GM19324 (cell line): ENCODE results near the gene RUNX3.

Source experiments
- ATAC-seq: cut with Tn5 transposase; IDR thresholded peaks from one replicate; pipeline ENCODE4 v1.9.1; 2021; ENCODE audit warnings: mild to moderate bottlenecking, moderate library complexity; ENCODE audit not compliant: unreplicated experiment, low FRiP score

The RUNX3 gene

GRCh38 chr1:24868016-24868875 is 61.8 kb downstream of the RUNX3 start:
- no peak for ATAC-seq

- no peak for ATAC-seq
Measured at GRCh38 chr1:24867084-24867870, 62.8 kb downstream of the RUNX3 start.

GRCh38 chr1:24866211-24867083 is 63.6 kb downstream of the RUNX3 start:
- ATAC-seq: no peak

GRCh38 chr1:24865587-24865986 is 64.5 kb downstream of the RUNX3 start:
- no peak for ATAC-seq

GRCh38 chr1:24865168-24865567 is 64.9 kb downstream of the RUNX3 start:
- no peak for ATAC-seq

- no peak for ATAC-seq
Measured at GRCh38 chr1:24864370-24864777, 65.7 kb downstream of the RUNX3 start.

GRCh38 chr1:24862775-24863483 is 67.1 kb downstream of the RUNX3 start:
- no peak for ATAC-seq

- no peak for ATAC-seq
Measured at GRCh38 chr1:24861821-24862727, 68.0 kb downstream of the RUNX3 start.

GRCh38 chr1:24860841-24861240 is 69.2 kb downstream of the RUNX3 start:
- ATAC-seq: no peak

- ATAC-seq: no peak
Measured at GRCh38 chr1:24859063-24860010, 70.7 kb downstream of the RUNX3 start.

- ATAC-seq: no peak
Measured at GRCh38 chr1:24858277-24858676, 71.8 kb downstream of the RUNX3 start.

- no peak for ATAC-seq
Measured at GRCh38 chr1:24857507-24858133, 72.5 kb downstream of the RUNX3 start.

GRCh38 chr1:24856787-24857506 is 73.1 kb downstream of the RUNX3 start:
- no peak for ATAC-seq

- no peak for ATAC-seq
Measured at GRCh38 chr1:24855474-24855873, 74.6 kb downstream of the RUNX3 start.

- no peak for ATAC-seq
Measured at GRCh38 chr1:24853649-24854048, 76.4 kb downstream of the RUNX3 start.

GRCh38 chr1:24850328-24850920 is 79.7 kb downstream of the RUNX3 start:
- no peak for ATAC-seq
